H1 (cell line): ENCODE data around the gene BCL2L1. TPM values are rescaled to one million over a fixed set of nuclear protein-coding genes. Genes with fewer than 3 reads are reported as not detected.

Source experiments
- CTCF ChIA-PET: fragments of 300-600 bp; sonication (Branson Sonifier 250); formaldehyde crosslinking; loops from one replicate; lab custom pipeline; 2021; ENCODE audit not compliant: partially characterized antibody; lab: Charles Lee
- POLR2A ChIA-PET: fragments of 300-600 bp; sonication (Branson Sonifier 250); formaldehyde crosslinking; loops from one replicate; lab custom pipeline; 2021; ENCODE audit warnings: inconsistent platforms; ENCODE audit not compliant: partially characterized antibody; lab: Charles Lee
- DNase-seq, 2 experiments: peaks; one replicate each; pipeline versions ENCODE4 v3.0.0 to v3.0.0-alpha.2; 2010 to 2022; ENCODE audit warnings: low spot score in 2 of 2, low read depth in 1 of 2, mixed read lengths in 1 of 2
- FAIRE-seq: peaks from 2 replicates; lab custom pipeline; 2011; peaks lifted over from hg19 to GRCh38; lab: Jason Lieb, UNC
- H2AFZ ChIP-seq: 2 replicates; pipeline ENCODE4 v1.8.1; 2012; ENCODE audit warnings: low read length, inconsistent platforms
- H2AK5ac ChIP-seq: 2 replicates; pipeline ENCODE4 v1.6.1; 2013; ENCODE audit warnings: low read depth, low read length
- H2BK120ac ChIP-seq: replicated peaks from 2 replicates; pipeline ENCODE3; 2013; ENCODE audit warnings: low read depth, low read length, inconsistent platforms
- H2BK12ac ChIP-seq: 2 replicates; pipeline ENCODE4 v1.6.1; 2013; ENCODE audit warnings: low read depth, low read length
- H2BK15ac ChIP-seq: 2 replicates; pipeline ENCODE4 v1.6.1; 2013; ENCODE audit warnings: low read length
- H2BK20ac ChIP-seq: 2 replicates; pipeline ENCODE4 v1.6.1; 2013; ENCODE audit warnings: low read length
- H2BK5ac ChIP-seq: 2 replicates; pipeline ENCODE4 v1.6.1; 2013; ENCODE audit warnings: low read depth, low read length
- H3K14ac ChIP-seq: 2 replicates; pipeline ENCODE4 v1.6.1; 2013; ENCODE audit warnings: inconsistent platforms; ENCODE audit not compliant: insufficient read length
- H3K18ac ChIP-seq: 2 replicates; pipeline ENCODE4 v1.6.1; 2013; ENCODE audit warnings: low read length; ENCODE audit errors: extremely low read depth
- H3K23ac ChIP-seq: 2 replicates; pipeline ENCODE4 v1.6.1; 2013; ENCODE audit warnings: inconsistent platforms; ENCODE audit not compliant: insufficient read length
- H3K23me2 ChIP-seq: 2 replicates; pipeline ENCODE4 v1.6.1; 2013; ENCODE audit warnings: low read depth, low read length
- H3K27ac ChIP-seq: 2 replicates; pipeline ENCODE4 v1.6.1; 2011; ENCODE audit warnings: low read depth, low read length, inconsistent platforms
- H3K27me3 ChIP-seq, 4 experiments: replicated peaks in 1 of 4; 1 replicate in 1 of 4; 2 replicates in 3 of 4; pipeline versions ENCODE4 v1.6.1 to v1.8.1; 2011 to 2013; ENCODE audit warnings: low read length in 3 of 4, mild to moderate bottlenecking in 3 of 4, inconsistent platforms in 2 of 4, mixed read lengths in 2 of 4, moderate library complexity in 1 of 4; ENCODE audit not compliant: control insufficient read depth in 3 of 4, insufficient read depth in 3 of 4; ENCODE audit errors: extremely low read depth in 1 of 4
- H3K36me3 ChIP-seq, 4 experiments: 2 replicates each; pipeline versions ENCODE4 v1.6.1 to v1.8.1; 2011 to 2013; ENCODE audit warnings: mild to moderate bottlenecking in 4 of 4, low read length in 3 of 4, moderate library complexity in 2 of 4, control low read depth in 1 of 4, inconsistent platforms in 1 of 4; ENCODE audit not compliant: insufficient read depth in 4 of 4, control insufficient read depth in 2 of 4
- H3K4ac ChIP-seq: replicated peaks from 2 replicates; pipeline ENCODE3; 2013; ENCODE audit warnings: low read length, low read depth, mixed read lengths, inconsistent platforms; ENCODE audit not compliant: insufficient read length
- H3K4me1 ChIP-seq, 4 experiments: replicated peaks in 1 of 4; 1 replicate in 1 of 4; 2 replicates in 3 of 4; pipeline versions ENCODE4 v1.6.1 to v1.8.1; 2011 to 2013; ENCODE audit warnings: low read length in 3 of 4, inconsistent platforms in 2 of 4, mixed read lengths in 1 of 4; ENCODE audit not compliant: insufficient read depth in 4 of 4, control insufficient read depth in 3 of 4
- H3K4me2 ChIP-seq, 2 experiments: 2 replicates each; pipeline versions ENCODE4 v1.6.1 to v1.8.1; 2011 to 2013; ENCODE audit warnings: low read depth in 2 of 2, low read length in 2 of 2, control low read depth in 1 of 2, inconsistent platforms in 1 of 2, mild to moderate bottlenecking in 1 of 2; ENCODE audit not compliant: insufficient read depth in 1 of 2
- H3K4me3 ChIP-seq, 4 experiments: fragments of 200-600, 300-600 bp in 1 of 4; sonication (generic), shearing (Covaris generic), sonication (Bioruptor Twin) in 1 of 4; 2 replicates each; pipeline versions ENCODE4 v1.5.1 to v1.8.1; 2011 to 2016; ENCODE audit warnings: low read length in 4 of 4, low read depth in 3 of 4, control low read depth in 2 of 4, inconsistent platforms in 2 of 4, mild to moderate bottlenecking in 2 of 4, mixed read lengths in 1 of 4, moderate library complexity in 1 of 4; ENCODE audit not compliant: insufficient read depth in 2 of 4; ENCODE audit errors: extremely low read depth in 1 of 4
- H3K56ac ChIP-seq: replicated peaks from 2 replicates; pipeline ENCODE3; 2013; ENCODE audit warnings: low read depth, mild to moderate bottlenecking, mixed read lengths, low read length, inconsistent platforms; ENCODE audit not compliant: insufficient read length
- H3K79me1 ChIP-seq: 2 replicates; pipeline ENCODE4 v1.6.1; 2013; ENCODE audit warnings: low read depth, low read length, control low read depth
- H3K79me2 ChIP-seq, 2 experiments: 2 replicates each; pipeline versions ENCODE4 v1.6.1 to v1.8.1; 2012 to 2013; ENCODE audit warnings: low read length in 2 of 2, mild to moderate bottlenecking in 2 of 2, inconsistent platforms in 1 of 2; ENCODE audit not compliant: insufficient read depth in 2 of 2, control insufficient read depth in 1 of 2
- H3K9ac ChIP-seq, 4 experiments: replicated peaks in 1 of 4; 1 replicate in 1 of 4; 2 replicates in 3 of 4; pipeline versions ENCODE4 v1.6.1 to v1.8.1; 2011 to 2013; ENCODE audit warnings: low read depth in 3 of 4, low read length in 3 of 4, control low read depth in 2 of 4, mild to moderate bottlenecking in 2 of 4, moderate library complexity in 2 of 4, inconsistent platforms in 1 of 4; ENCODE audit errors: extremely low read depth in 1 of 4
- H3K9me3 ChIP-seq, 2 experiments: 2 replicates each; pipeline versions ENCODE4 v1.6.1 to v1.8.1; 2012 to 2013; ENCODE audit warnings: mild to moderate bottlenecking in 2 of 2, moderate library complexity in 2 of 2, control low read depth in 1 of 2, inconsistent platforms in 1 of 2, low read depth in 1 of 2, low read length in 1 of 2, mixed read lengths in 1 of 2; ENCODE audit not compliant: insufficient read depth in 2 of 2
- H4K20me1 ChIP-seq, 2 experiments: replicated peaks in 1 of 2; 2 replicates each; pipeline versions ENCODE3 to v1.8.1; 2011 to 2013; ENCODE audit warnings: inconsistent platforms in 2 of 2, low read length in 2 of 2, mild to moderate bottlenecking in 1 of 2; ENCODE audit not compliant: insufficient read depth in 2 of 2, control insufficient read depth in 1 of 2
- H4K5ac ChIP-seq: 2 replicates; pipeline ENCODE4 v1.6.1; 2013; ENCODE audit warnings: low read length, low read depth, mixed read lengths, inconsistent platforms; ENCODE audit not compliant: insufficient read length
- H4K8ac ChIP-seq: 2 replicates; pipeline ENCODE4 v1.8.0; 2013; ENCODE audit warnings: mild to moderate bottlenecking, moderate library complexity, low read length, inconsistent platforms; ENCODE audit not compliant: insufficient read depth; ENCODE audit errors: extremely low read depth
- H4K91ac ChIP-seq: replicated peaks from 2 replicates; pipeline ENCODE3; 2013; ENCODE audit warnings: low read length, mixed read lengths, inconsistent platforms; ENCODE audit not compliant: insufficient read length
- BCL11A ChIP-seq, 2 experiments: IDR thresholded peaks; one replicate each; pipeline ENCODE4 v1.6.1; 2011; ENCODE audit warnings: low read depth in 2 of 2, low read length in 2 of 2, mild to moderate bottlenecking in 2 of 2
- EP300 ChIP-seq, 2 experiments: IDR thresholded peaks; 1 replicate in 1 of 2; 2 replicates in 1 of 2; pipeline ENCODE4 v1.6.1; 2011 to 2012; ENCODE audit warnings: low read depth in 2 of 2, low read length in 2 of 2, mild to moderate bottlenecking in 2 of 2, borderline replicate concordance in 1 of 2, inconsistent platforms in 1 of 2, moderate library complexity in 1 of 2
- PHF8 ChIP-seq: fragments of 200-600 bp; sonication (generic); conservative IDR thresholded peaks from 2 replicates; pipeline ENCODE4 v1.7.1; 2012; ENCODE audit warnings: low read depth, mild to moderate bottlenecking, inconsistent platforms, low read length, moderate library complexity
- POU5F1 ChIP-seq: IDR thresholded peaks from 2 replicates; pipeline ENCODE4 v1.6.1; 2011; ENCODE audit warnings: low read depth, mild to moderate bottlenecking, low read length, moderate library complexity
- SAP30 ChIP-seq: fragments of 300-600 bp; sonication (generic); IDR thresholded peaks from 2 replicates; pipeline ENCODE4 v1.7.1; 2012; ENCODE audit warnings: low read length, moderate library complexity, mild to moderate bottlenecking, inconsistent platforms; ENCODE audit not compliant: insufficient read depth, insufficient replicate concordance
- SIRT6 ChIP-seq: IDR thresholded peaks from one replicate; pipeline ENCODE4 v1.7.1; 2012; ENCODE audit warnings: low read length, inconsistent platforms
- SP4 ChIP-seq: IDR thresholded peaks from 2 replicates; pipeline ENCODE4 v1.6.1; 2012; ENCODE audit warnings: low read length, inconsistent platforms
- TAF1 ChIP-seq: IDR thresholded peaks from 2 replicates; pipeline ENCODE4 v1.6.1; 2011; ENCODE audit warnings: mild to moderate bottlenecking, low read depth, low read length
- WGBS, 2 experiments: shearing (Covaris generic) in 1 of 2; methylation state at CpG; one replicate each; pipeline versions ENCODE4 v1.1.6 to v1.1.7; 2013 to 2015; ENCODE audit warnings: low lambda C conversion rate in 2 of 2, mixed read lengths in 2 of 2, inconsistent platforms in 1 of 2, low coverage in 1 of 2, missing lambda C conversion rate in 1 of 2; ENCODE audit not compliant: insufficient replicate concordance in 2 of 2, insufficient coverage in 1 of 2, insufficient read length in 1 of 2; ENCODE audit errors: extremely low coverage in 1 of 2, missing lambda C conversion rate in 1 of 2; 5-methylcytosine and 5-hydroxymethylcytosine counted together
- polyA plus RNA-seq, 7 experiments: library from polyadenylated mRNA; depleted of rRNA in 3 of 7; stranded (reverse) in 5 of 7; unstranded in 2 of 7; fragments of >200 nt in 5 of 7; fragments of 200-250 nt in 2 of 7; gene quantifications; 1 replicate in 5 of 7; 2 replicates in 1 of 7; 4 replicates in 1 of 7; pipeline versions ENCODE4 v1.2.1 to v1.2.3, GENCODE V29; 2011 to 2013; ENCODE audit warnings: missing spikeins in 2 of 7, mixed read lengths in 2 of 7
- total RNA-seq: library from RNA; stranded (reverse); fragmentation: NEBNext Ultra II Directional; extraction: Animal tissue kit (Norgen Biotek cat#: 25700); gene quantifications from 2 replicates; pipeline ENCODE4 v1.2.1, GENCODE V29; 2021
- TF ChIP-seq, protein P1 (sequence below): IDR thresholded peaks from 2 replicates; pipeline ENCODE4 v1.6.1; 2012; ENCODE audit warnings: inconsistent platforms

BCL2L1 gene
- total and polyA plus RNA-seq, 2 of the 8 experiments (the other 6 are each of a cell fraction or from before 2014, with no cell fraction given), result 64.9 to 66.1 TPM

- peak overlapping the region; percentile 43; the same call in 1 of the 2 replicates for H2AK5ac ChIP-seq
- 0 out of 2 replicates have a peak overlapping the region, but pooled peaks have one; percentile 62 for H2BK15ac ChIP-seq
- DNase-seq, result no peak
- no peak overlapping the region for H3K14ac ChIP-seq
- no peak overlapping the region for H3K23ac ChIP-seq
- H3K79me1 ChIP-seq, result no peaks in the 10 kb centered on the region; the same call in 1 of the 2 replicates
- H3K27ac ChIP-seq, result 0 out of 2 replicates have a peak overlapping the region, but pooled peaks have one; percentile 12
- TF ChIP-seq SP4, result no peak
- TF ChIP-seq SIRT6, result no peak
- no peak for TF ChIP-seq POU5F1
- TF ChIP-seq, protein P1, sequence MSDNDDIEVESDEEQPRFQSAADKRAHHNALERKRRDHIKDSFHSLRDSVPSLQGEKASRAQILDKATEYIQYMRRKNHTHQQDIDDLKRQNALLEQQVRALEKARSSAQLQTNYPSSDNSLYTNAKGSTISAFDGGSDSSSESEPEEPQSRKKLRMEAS, result 0 out of 2 replicates have a peak, but pooled peaks have one; percentile 2
- peak; percentile 13 for TF ChIP-seq SAP30
- 0 out of 2 replicates have a peak, but pooled peaks have one; percentile 10 for TF ChIP-seq TAF1
- no peak for TF ChIP-seq BCL11A (IDR thresholded peaks at IDR 0.05; ENCODE audit: low read depth in 2 of 2, low read length in 2 of 2)
- no peak for TF ChIP-seq EP300 (IDR thresholded peaks at IDR 0.05; ENCODE audit: borderline replicate concordance in 1 of 2, low read depth in 2 of 2, low read length in 2 of 2)
- TF ChIP-seq PHF8, result no peak
- peak overlapping the region; percentile 62 for H2BK20ac ChIP-seq
- H3K4me1 ChIP-seq, result peaks cover 17 to 40% (median 38%) of the 10 kb centered on the region in 4 experiments
- H2AFZ ChIP-seq, result no peak overlapping the region
- H3K79me2 ChIP-seq, result peaks cover 13 to 64% of the 10 kb centered on the region in 2 experiments
- no peaks in the 10 kb centered on the region for H3K27me3 ChIP-seq
- H4K8ac ChIP-seq, result no peak overlapping the region
- peaks cover 0 to 6% of the 10 kb centered on the region in 2 experiments for H4K20me1 ChIP-seq
- H3K36me3 ChIP-seq, result peaks cover 0 to 12% (median 6%) of the 10 kb centered on the region in 4 experiments; a peak in 6 of 8 replicates
- H2BK12ac ChIP-seq, result peak overlapping the region; percentile 86
- FAIRE-seq, result no peak
- H3K23me2 ChIP-seq, result peaks cover 4% of the 10 kb centered on the region
- H2BK120ac ChIP-seq, result peak overlapping the region; percentile 65
- WGBS, 2 experiments, result 70% methylated on average over 7 of the region's 7 CpGs; no CpG with 5 or more reads in 1 of the 2 experiments
- H3K4me3 ChIP-seq, result peak overlapping the region; percentile 48 to 94 (median 70)
- ChIA-PET CTCF (interaction anchor here (0.6 to 8.6 kb wide), 19 partner anchors 10 to 923 kb away, joined by 3 to 151 read pairs (median 5); partner anchors contain the start of gene TPX2), POLR2A (interaction anchor here (1.1 to 9.7 kb wide), 9 partner anchors 10 to 114 kb away, joined by 3 to 108 read pairs (median 7); no protein-coding TSS in a partner anchor)
- no peak overlapping the region for H4K5ac ChIP-seq
- peak overlapping the region; percentile 90 for H2BK5ac ChIP-seq
- H3K56ac ChIP-seq, result no peak overlapping the region
- no peaks in the 10 kb centered on the region for H3K9me3 ChIP-seq
- no peak overlapping the region for H4K91ac ChIP-seq
- H3K4ac ChIP-seq, result peak overlapping the region; percentile 9
- peak overlapping the region; percentile 84 to 88 for H3K4me2 ChIP-seq
- peak overlapping the region in 3 of 4 experiments; percentile 10 to 49 (median 24); a peak in 4 of 7 replicates for H3K9ac ChIP-seq
- peak overlapping the region; percentile 54 for H3K18ac ChIP-seq
Measured at GRCh38 chr20:31720486-31721407, 1.9 kb downstream of the BCL2L1 start.
